H1 (cell line): ENCODE data around the gene GSE1. TPM values are rescaled to one million over a fixed set of nuclear protein-coding genes. Genes with fewer than 3 reads are reported as not detected.

Experiments used
- CTCF ChIA-PET: fragments of 300-600 bp; sonication (Branson Sonifier 250); formaldehyde crosslinking; loops from one replicate; lab custom pipeline; 2021; ENCODE audit not compliant: partially characterized antibody; lab: Charles Lee
- POLR2A ChIA-PET: fragments of 300-600 bp; sonication (Branson Sonifier 250); formaldehyde crosslinking; loops from one replicate; lab custom pipeline; 2021; ENCODE audit warnings: inconsistent platforms; ENCODE audit not compliant: partially characterized antibody; lab: Charles Lee
- DNase-seq, 2 experiments: peaks; one replicate each; pipeline versions ENCODE4 v3.0.0 to v3.0.0-alpha.2; 2010 to 2022; ENCODE audit warnings: low spot score in 2 of 2, low read depth in 1 of 2, mixed read lengths in 1 of 2
- FAIRE-seq: peaks from 2 replicates; lab custom pipeline; 2011; peaks lifted over from hg19 to GRCh38; lab: Jason Lieb, UNC
- H2AFZ ChIP-seq: 2 replicates; pipeline ENCODE4 v1.8.1; 2012; ENCODE audit warnings: low read length, inconsistent platforms
- H2AK5ac ChIP-seq: 2 replicates; pipeline ENCODE4 v1.6.1; 2013; ENCODE audit warnings: low read depth, low read length
- H2BK120ac ChIP-seq: replicated peaks from 2 replicates; pipeline ENCODE3; 2013; ENCODE audit warnings: low read depth, low read length, inconsistent platforms
- H2BK12ac ChIP-seq: 2 replicates; pipeline ENCODE4 v1.6.1; 2013; ENCODE audit warnings: low read depth, low read length
- H2BK15ac ChIP-seq: 2 replicates; pipeline ENCODE4 v1.6.1; 2013; ENCODE audit warnings: low read length
- H2BK20ac ChIP-seq: 2 replicates; pipeline ENCODE4 v1.6.1; 2013; ENCODE audit warnings: low read length
- H2BK5ac ChIP-seq: 2 replicates; pipeline ENCODE4 v1.6.1; 2013; ENCODE audit warnings: low read depth, low read length
- H3K14ac ChIP-seq: 2 replicates; pipeline ENCODE4 v1.6.1; 2013; ENCODE audit warnings: inconsistent platforms; ENCODE audit not compliant: insufficient read length
- H3K18ac ChIP-seq: 2 replicates; pipeline ENCODE4 v1.6.1; 2013; ENCODE audit warnings: low read length; ENCODE audit errors: extremely low read depth
- H3K23ac ChIP-seq: 2 replicates; pipeline ENCODE4 v1.6.1; 2013; ENCODE audit warnings: inconsistent platforms; ENCODE audit not compliant: insufficient read length
- H3K23me2 ChIP-seq: 2 replicates; pipeline ENCODE4 v1.6.1; 2013; ENCODE audit warnings: low read depth, low read length
- H3K27ac ChIP-seq: 2 replicates; pipeline ENCODE4 v1.6.1; 2011; ENCODE audit warnings: low read depth, low read length, inconsistent platforms
- H3K27me3 ChIP-seq, 4 experiments: replicated peaks in 1 of 4; 1 replicate in 1 of 4; 2 replicates in 3 of 4; pipeline versions ENCODE4 v1.6.1 to v1.8.1; 2011 to 2013; ENCODE audit warnings: low read length in 3 of 4, mild to moderate bottlenecking in 3 of 4, inconsistent platforms in 2 of 4, mixed read lengths in 2 of 4, moderate library complexity in 1 of 4; ENCODE audit not compliant: control insufficient read depth in 3 of 4, insufficient read depth in 3 of 4; ENCODE audit errors: extremely low read depth in 1 of 4
- H3K36me3 ChIP-seq, 4 experiments: 2 replicates each; pipeline versions ENCODE4 v1.6.1 to v1.8.1; 2011 to 2013; ENCODE audit warnings: mild to moderate bottlenecking in 4 of 4, low read length in 3 of 4, moderate library complexity in 2 of 4, control low read depth in 1 of 4, inconsistent platforms in 1 of 4; ENCODE audit not compliant: insufficient read depth in 4 of 4, control insufficient read depth in 2 of 4
- H3K4ac ChIP-seq: replicated peaks from 2 replicates; pipeline ENCODE3; 2013; ENCODE audit warnings: low read length, low read depth, mixed read lengths, inconsistent platforms; ENCODE audit not compliant: insufficient read length
- H3K4me1 ChIP-seq, 4 experiments: replicated peaks in 1 of 4; 1 replicate in 1 of 4; 2 replicates in 3 of 4; pipeline versions ENCODE4 v1.6.1 to v1.8.1; 2011 to 2013; ENCODE audit warnings: low read length in 3 of 4, inconsistent platforms in 2 of 4, mixed read lengths in 1 of 4; ENCODE audit not compliant: insufficient read depth in 4 of 4, control insufficient read depth in 3 of 4
- H3K4me2 ChIP-seq, 2 experiments: 2 replicates each; pipeline versions ENCODE4 v1.6.1 to v1.8.1; 2011 to 2013; ENCODE audit warnings: low read depth in 2 of 2, low read length in 2 of 2, control low read depth in 1 of 2, inconsistent platforms in 1 of 2, mild to moderate bottlenecking in 1 of 2; ENCODE audit not compliant: insufficient read depth in 1 of 2
- H3K4me3 ChIP-seq, 4 experiments: fragments of 200-600, 300-600 bp in 1 of 4; sonication (generic), shearing (Covaris generic), sonication (Bioruptor Twin) in 1 of 4; 2 replicates each; pipeline versions ENCODE4 v1.5.1 to v1.8.1; 2011 to 2016; ENCODE audit warnings: low read length in 4 of 4, low read depth in 3 of 4, control low read depth in 2 of 4, inconsistent platforms in 2 of 4, mild to moderate bottlenecking in 2 of 4, mixed read lengths in 1 of 4, moderate library complexity in 1 of 4; ENCODE audit not compliant: insufficient read depth in 2 of 4; ENCODE audit errors: extremely low read depth in 1 of 4
- H3K56ac ChIP-seq: replicated peaks from 2 replicates; pipeline ENCODE3; 2013; ENCODE audit warnings: low read depth, mild to moderate bottlenecking, mixed read lengths, low read length, inconsistent platforms; ENCODE audit not compliant: insufficient read length
- H3K79me1 ChIP-seq: 2 replicates; pipeline ENCODE4 v1.6.1; 2013; ENCODE audit warnings: low read depth, low read length, control low read depth
- H3K79me2 ChIP-seq, 2 experiments: 2 replicates each; pipeline versions ENCODE4 v1.6.1 to v1.8.1; 2012 to 2013; ENCODE audit warnings: low read length in 2 of 2, mild to moderate bottlenecking in 2 of 2, inconsistent platforms in 1 of 2; ENCODE audit not compliant: insufficient read depth in 2 of 2, control insufficient read depth in 1 of 2
- H3K9ac ChIP-seq, 4 experiments: replicated peaks in 1 of 4; 1 replicate in 1 of 4; 2 replicates in 3 of 4; pipeline versions ENCODE4 v1.6.1 to v1.8.1; 2011 to 2013; ENCODE audit warnings: low read depth in 3 of 4, low read length in 3 of 4, control low read depth in 2 of 4, mild to moderate bottlenecking in 2 of 4, moderate library complexity in 2 of 4, inconsistent platforms in 1 of 4; ENCODE audit errors: extremely low read depth in 1 of 4
- H3K9me3 ChIP-seq, 2 experiments: 2 replicates each; pipeline versions ENCODE4 v1.6.1 to v1.8.1; 2012 to 2013; ENCODE audit warnings: mild to moderate bottlenecking in 2 of 2, moderate library complexity in 2 of 2, control low read depth in 1 of 2, inconsistent platforms in 1 of 2, low read depth in 1 of 2, low read length in 1 of 2, mixed read lengths in 1 of 2; ENCODE audit not compliant: insufficient read depth in 2 of 2
- H4K20me1 ChIP-seq, 2 experiments: replicated peaks in 1 of 2; 2 replicates each; pipeline versions ENCODE3 to v1.8.1; 2011 to 2013; ENCODE audit warnings: inconsistent platforms in 2 of 2, low read length in 2 of 2, mild to moderate bottlenecking in 1 of 2; ENCODE audit not compliant: insufficient read depth in 2 of 2, control insufficient read depth in 1 of 2
- H4K5ac ChIP-seq: 2 replicates; pipeline ENCODE4 v1.6.1; 2013; ENCODE audit warnings: low read length, low read depth, mixed read lengths, inconsistent platforms; ENCODE audit not compliant: insufficient read length
- H4K8ac ChIP-seq: 2 replicates; pipeline ENCODE4 v1.8.0; 2013; ENCODE audit warnings: mild to moderate bottlenecking, moderate library complexity, low read length, inconsistent platforms; ENCODE audit not compliant: insufficient read depth; ENCODE audit errors: extremely low read depth
- H4K91ac ChIP-seq: replicated peaks from 2 replicates; pipeline ENCODE3; 2013; ENCODE audit warnings: low read length, mixed read lengths, inconsistent platforms; ENCODE audit not compliant: insufficient read length
- BRCA1 ChIP-seq: IDR thresholded peaks from 2 replicates; pipeline ENCODE4 v1.6.1; 2012; ENCODE audit warnings: low read depth, low read length, improper control_type of control experiment
- CTBP2 ChIP-seq: IDR thresholded peaks from 2 replicates; pipeline ENCODE4 v1.7.0; 2011; ENCODE audit warnings: borderline replicate concordance, mild to moderate bottlenecking, moderate library complexity, mixed read lengths, low read length; ENCODE audit not compliant: insufficient read depth, insufficient read length
- PHF8 ChIP-seq: fragments of 200-600 bp; sonication (generic); conservative IDR thresholded peaks from 2 replicates; pipeline ENCODE4 v1.7.1; 2012; ENCODE audit warnings: low read depth, mild to moderate bottlenecking, inconsistent platforms, low read length, moderate library complexity
- POLR2A ChIP-seq, 2 experiments: IDR thresholded peaks; 1 replicate in 1 of 2; 2 replicates in 1 of 2; pipeline ENCODE4 v1.6.1; 2011; ENCODE audit warnings: low read depth in 2 of 2, low read length in 2 of 2, mild to moderate bottlenecking in 2 of 2; ENCODE audit errors: control extremely low read depth in 1 of 2
- POU5F1 ChIP-seq: IDR thresholded peaks from 2 replicates; pipeline ENCODE4 v1.6.1; 2011; ENCODE audit warnings: low read depth, mild to moderate bottlenecking, low read length, moderate library complexity
- RNF2 ChIP-seq: fragments of 200-900, 300-1000 bp; sonication (generic); IDR thresholded peaks from 2 replicates; pipeline ENCODE4 v1.7.1; 2016; ENCODE audit warnings: borderline replicate concordance, low read depth, mild to moderate bottlenecking, antibody characterized with exemption, low read length; ENCODE audit not compliant: poor library complexity, severe bottlenecking; ENCODE audit errors: missing control alignments
- RXRA ChIP-seq: IDR thresholded peaks from 2 replicates; pipeline ENCODE4 v1.6.1; 2011; ENCODE audit warnings: low read depth, mild to moderate bottlenecking, low read length, moderate library complexity; ENCODE audit not compliant: insufficient read depth
- WGBS, 2 experiments: shearing (Covaris generic) in 1 of 2; methylation state at CpG; one replicate each; pipeline versions ENCODE4 v1.1.6 to v1.1.7; 2013 to 2015; ENCODE audit warnings: low lambda C conversion rate in 2 of 2, mixed read lengths in 2 of 2, inconsistent platforms in 1 of 2, low coverage in 1 of 2, missing lambda C conversion rate in 1 of 2; ENCODE audit not compliant: insufficient replicate concordance in 2 of 2, insufficient coverage in 1 of 2, insufficient read length in 1 of 2; ENCODE audit errors: extremely low coverage in 1 of 2, missing lambda C conversion rate in 1 of 2; 5-methylcytosine and 5-hydroxymethylcytosine counted together
- polyA plus RNA-seq, 7 experiments: library from polyadenylated mRNA; depleted of rRNA in 3 of 7; stranded (reverse) in 5 of 7; unstranded in 2 of 7; fragments of >200 nt in 5 of 7; fragments of 200-250 nt in 2 of 7; gene quantifications; 1 replicate in 5 of 7; 2 replicates in 1 of 7; 4 replicates in 1 of 7; pipeline versions ENCODE4 v1.2.1 to v1.2.3, GENCODE V29; 2011 to 2013; ENCODE audit warnings: missing spikeins in 2 of 7, mixed read lengths in 2 of 7
- total RNA-seq: library from RNA; stranded (reverse); fragmentation: NEBNext Ultra II Directional; extraction: Animal tissue kit (Norgen Biotek cat#: 25700); gene quantifications from 2 replicates; pipeline ENCODE4 v1.2.1, GENCODE V29; 2021

The GSE1 gene
- total and polyA plus RNA-seq, 2 of the 8 experiments (the other 6 are each of a cell fraction or from before 2014, with no cell fraction given), result 26.0 to 65.6 TPM

DNA sequence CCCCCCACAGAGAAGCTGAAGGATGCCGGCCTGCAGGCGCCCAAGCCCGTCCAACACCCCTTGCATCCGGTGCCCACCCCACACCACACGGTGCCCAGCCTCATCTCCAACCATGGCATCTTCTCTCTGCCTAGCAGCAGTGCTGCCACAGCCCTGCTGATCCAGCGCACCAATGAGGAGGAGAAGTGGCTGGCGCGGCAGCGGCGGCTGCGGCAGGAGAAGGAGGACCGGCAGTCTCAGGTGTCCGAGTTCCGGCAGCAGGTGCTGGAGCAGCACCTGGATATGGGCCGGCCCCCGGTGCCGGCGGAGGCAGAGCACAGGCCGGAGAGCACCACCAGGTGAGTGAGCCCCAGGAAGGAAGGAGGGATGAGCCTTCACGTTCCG is 44.1 kb downstream of the GSE1 start:
- Histone ChIP-seq H2AK5ac (no peak overlapping the region), H3K27ac (no peak overlapping the region), H3K23ac (no peak overlapping the region), H4K5ac (no peak overlapping the region), H3K4me1 (no peaks in the 10 kb centered on the region; a peak in 1 of 7 replicates), H3K79me2 (peaks cover 0 to 9% of the 10 kb centered on the region in 2 experiments; a peak in 1 of 4 replicates), H3K36me3 (peaks cover 19 to 68% (median 51%) of the 10 kb centered on the region in 4 experiments), H3K4ac (no peak overlapping the region), H3K4me2 (no peak overlapping the region), H3K4me3 (no peak overlapping the region), H3K79me1 (peaks cover 10% of the 10 kb centered on the region; the same call in 1 of the 2 replicates), H2BK15ac (no peak overlapping the region), H4K91ac (no peak overlapping the region), H3K14ac (no peak overlapping the region), H3K9me3 (peaks cover 0 to 12% of the 10 kb centered on the region in 2 experiments; a peak in 1 of 4 replicates), H2AFZ (no peak overlapping the region), H3K23me2 (no peaks in the 10 kb centered on the region), H2BK20ac (no peak overlapping the region), H2BK12ac (no peak overlapping the region), H2BK120ac (no peak overlapping the region), H3K18ac (no peak overlapping the region), H4K8ac (peak overlapping the region; percentile 35; the same call in 1 of the 2 replicates), H4K20me1 (peaks cover 20 to 28% of the 10 kb centered on the region in 2 experiments), H3K56ac (no peak overlapping the region), H2BK5ac (no peak overlapping the region), H3K9ac (no peak overlapping the region; a peak in 2 of 7 replicates), H3K27me3 (no peaks in the 10 kb centered on the region)
- POLR2A ChIA-PET, result no interaction called here
- CTCF ChIA-PET, result interaction anchor here (0.8 to 16.9 kb wide), 9 partner anchors 11 to 201 kb away, joined by 3 to 248 read pairs (median 5); no protein-coding TSS in a partner anchor
- FAIRE-seq (no peak), DNase-seq (no peak)
- TF ChIP-seq RNF2 (no peak), BRCA1 (no peak), PHF8 (no peak), POLR2A (IDR thresholded peaks at IDR 0.05; ENCODE audit: control extremely low read depth in 1 of 2, low read depth in 2 of 2, low read length in 2 of 2) (no peak), CTBP2 (no peak), POU5F1 (no peak), RXRA (no peak)
- WGBS, 2 experiments, result 92% methylated on average over 21 of the region's 21 CpGs; no CpG with 5 or more reads in 1 of the 2 experiments
